Neutrophil (primary cell): ENCODE results near the gene KRTAP29-1.

Experiments
- H3K27ac ChIP-seq: fragments of 200-600 bp; sonication (generic); 2 replicates; pipeline ENCODE4 v1.5.1; 2016; ENCODE audit warnings: mild to moderate bottlenecking, moderate library complexity
- H3K27me3 ChIP-seq: fragments of 200-600 bp; sonication (generic); 2 replicates; pipeline ENCODE4 v1.6.0; 2016; ENCODE audit warnings: mild to moderate bottlenecking
- H3K36me3 ChIP-seq: fragments of 200-600 bp; sonication (generic); 2 replicates; pipeline ENCODE4 v1.5.1; 2017
- H3K4me1 ChIP-seq, 2 experiments: fragments of 200-600 bp in 1 of 2; sonication (generic) in 1 of 2; 1 replicate in 1 of 2; 2 replicates in 1 of 2; pipeline versions ENCODE4 v1.5.1 to v1.6.1; 2013 to 2016; ENCODE audit warnings: low read depth in 1 of 2, low read length in 1 of 2, mild to moderate bottlenecking in 1 of 2, moderate library complexity in 1 of 2; ENCODE audit not compliant: control insufficient read depth in 1 of 2, insufficient read depth in 1 of 2
- H3K4me3 ChIP-seq, 2 experiments: fragments of 200-600 bp in 1 of 2; sonication (generic) in 1 of 2; 1 replicate in 1 of 2; 2 replicates in 1 of 2; pipeline ENCODE4 v1.5.1; 2013 to 2016; ENCODE audit warnings: low read depth in 1 of 2, low read length in 1 of 2, mild to moderate bottlenecking in 1 of 2, moderate library complexity in 1 of 2
- H3K9me3 ChIP-seq: fragments of 200-600 bp; sonication (generic); 2 replicates; pipeline ENCODE4 v1.5.1; 2016
- TF ChIP-seq, protein P1 (sequence below): fragments of 200-600 bp; sonication (generic); IDR thresholded peaks from 2 replicates; pipeline ENCODE4 v1.5.1; 2016; ENCODE audit warnings: antibody characterized with exemption

Gene KRTAP29-1

GRCh38 chr17:41335747-41336146 is 33.1 kb upstream of the KRTAP29-1 start:
- Histone ChIP-seq H3K4me3 (no peak overlapping the region), H3K27ac (no peak overlapping the region), H3K9me3 (no peaks in the 10 kb centered on the region), H3K4me1 (peaks cover 0 to 15% of the 10 kb centered on the region in 2 experiments), H3K27me3 (peaks cover 5% of the 10 kb centered on the region), H3K36me3 (no peaks in the 10 kb centered on the region)
- TF ChIP-seq, protein P1, sequence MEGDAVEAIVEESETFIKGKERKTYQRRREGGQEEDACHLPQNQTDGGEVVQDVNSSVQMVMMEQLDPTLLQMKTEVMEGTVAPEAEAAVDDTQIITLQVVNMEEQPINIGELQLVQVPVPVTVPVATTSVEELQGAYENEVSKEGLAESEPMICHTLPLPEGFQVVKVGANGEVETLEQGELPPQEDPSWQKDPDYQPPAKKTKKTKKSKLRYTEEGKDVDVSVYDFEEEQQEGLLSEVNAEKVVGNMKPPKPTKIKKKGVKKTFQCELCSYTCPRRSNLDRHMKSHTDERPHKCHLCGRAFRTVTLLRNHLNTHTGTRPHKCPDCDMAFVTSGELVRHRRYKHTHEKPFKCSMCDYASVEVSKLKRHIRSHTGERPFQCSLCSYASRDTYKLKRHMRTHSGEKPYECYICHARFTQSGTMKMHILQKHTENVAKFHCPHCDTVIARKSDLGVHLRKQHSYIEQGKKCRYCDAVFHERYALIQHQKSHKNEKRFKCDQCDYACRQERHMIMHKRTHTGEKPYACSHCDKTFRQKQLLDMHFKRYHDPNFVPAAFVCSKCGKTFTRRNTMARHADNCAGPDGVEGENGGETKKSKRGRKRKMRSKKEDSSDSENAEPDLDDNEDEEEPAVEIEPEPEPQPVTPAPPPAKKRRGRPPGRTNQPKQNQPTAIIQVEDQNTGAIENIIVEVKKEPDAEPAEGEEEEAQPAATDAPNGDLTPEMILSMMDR, result no peak

GRCh38 chr17:41334385-41335305 is 32.0 kb upstream of the KRTAP29-1 start:
- Histone ChIP-seq H3K27me3 (peaks cover 5% of the 10 kb centered on the region), H3K9me3 (no peaks in the 10 kb centered on the region), H3K27ac (no peak overlapping the region), H3K4me3 (no peak overlapping the region), H3K36me3 (no peaks in the 10 kb centered on the region), H3K4me1 (peaks cover 0 to 10% of the 10 kb centered on the region in 2 experiments)
- TF ChIP-seq, protein P1, result no peak

GRCh38 chr17:41333836-41334235 is 31.2 kb upstream of the KRTAP29-1 start:
- Histone ChIP-seq H3K27ac (no peak overlapping the region), H3K27me3 (peaks cover 3% of the 10 kb centered on the region), H3K36me3 (no peaks in the 10 kb centered on the region), H3K9me3 (no peaks in the 10 kb centered on the region), H3K4me3 (no peak overlapping the region), H3K4me1 (peaks cover 0 to 2% of the 10 kb centered on the region in 2 experiments)
- TF ChIP-seq, protein P1, result no peak

DNA sequence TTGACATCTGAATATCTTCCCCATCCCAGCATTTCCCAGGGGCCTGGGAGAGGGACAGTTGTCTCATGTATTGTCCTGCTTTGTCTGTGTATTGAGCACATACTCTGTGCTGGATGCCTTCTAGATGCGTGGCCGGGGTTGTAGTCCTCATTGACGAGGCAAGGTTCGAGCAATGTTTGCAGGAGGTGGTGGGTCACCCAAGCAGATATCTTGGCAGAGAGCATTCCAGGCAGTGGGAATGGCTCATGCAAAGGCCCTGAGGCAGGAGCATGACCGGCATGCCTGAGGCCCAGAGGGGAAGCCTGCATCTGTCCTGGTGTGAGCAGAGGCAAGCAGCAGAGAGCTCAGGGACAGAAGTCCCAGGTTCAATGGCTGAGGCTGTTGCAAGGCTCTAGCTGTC is 30.4 kb upstream of the KRTAP29-1 start:
- Histone ChIP-seq H3K27ac (no peak overlapping the region), H3K27me3 (no peaks in the 10 kb centered on the region), H3K4me3 (no peak overlapping the region), H3K9me3 (no peaks in the 10 kb centered on the region), H3K4me1 (no peaks in the 10 kb centered on the region), H3K36me3 (no peaks in the 10 kb centered on the region)
- TF ChIP-seq, protein P1, result no peak

GRCh38 chr17:41332239-41332638 is 29.6 kb upstream of the KRTAP29-1 start:
- Histone ChIP-seq H3K4me3 (no peak overlapping the region), H3K27me3 (no peaks in the 10 kb centered on the region), H3K27ac (no peak overlapping the region), H3K36me3 (no peaks in the 10 kb centered on the region), H3K4me1 (no peaks in the 10 kb centered on the region), H3K9me3 (no peaks in the 10 kb centered on the region)
- TF ChIP-seq, protein P1, result no peak
